ENCODE results near the gene CUX1. TPM values are rescaled to one million over a fixed set of nuclear protein-coding genes. Genes with fewer than 3 reads are reported as not detected.
A peak's percentile ranks its signal among the peaks of the same experiment; 100 is the strongest.
"Not testable (repeated sequence)": the region's sequence is repeated elsewhere in the genome, so short reads cannot be mapped to it uniquely, and the experiment has no call there.

CUX1 gene
- total RNA-seq, 8 experiments from 2014 or later: 9.2 to 52.7 (median 24.2) TPM

DNA sequence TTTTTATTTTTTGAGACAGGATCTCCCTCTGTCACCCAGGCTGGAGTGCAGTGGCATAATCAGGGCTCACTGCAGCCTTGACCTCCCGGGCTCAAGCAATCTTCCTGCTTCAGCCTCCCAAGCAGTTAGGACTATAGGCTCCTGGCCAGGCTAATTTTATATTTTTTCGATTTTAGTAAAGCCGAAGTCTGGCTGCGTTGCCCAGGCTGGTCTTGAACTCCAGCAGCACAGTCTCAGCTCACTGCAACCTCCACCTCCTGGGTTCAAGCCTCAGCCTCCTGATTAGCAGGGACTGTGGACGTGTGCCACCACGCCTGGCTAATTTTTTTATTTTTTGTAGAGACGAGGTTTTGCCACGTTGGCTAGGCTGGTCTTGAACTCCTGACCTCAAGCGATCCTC lies 225.4 kb downstream of the CUX1 start:
- H3K4me3 ChIP-seq; ATAC-seq (replicated peaks in 6 of 8); in situ Hi-C loops (cut with MboI; ENCODE audit: low pct_unique_long_range_greater_than_20kb in 2 of 9, low sequenced_read_pairs in 9 of 9, unreplicated experiment in 9 of 9); H3K27ac ChIP-seq: not testable (repeated sequence)
- WGBS, 10 experiments: 87 to 100% (median 93%) methylated on average over 1 to 9 of the region's 9 CpGs; no CpG with 5 or more reads in 5 of the 10 experiments
- peaks cover 9 to 17% of the 10 kb centered on the region in 2 donors for H3K4me1 ChIP-seq (replicated peaks in 1 of 2)

DNA sequence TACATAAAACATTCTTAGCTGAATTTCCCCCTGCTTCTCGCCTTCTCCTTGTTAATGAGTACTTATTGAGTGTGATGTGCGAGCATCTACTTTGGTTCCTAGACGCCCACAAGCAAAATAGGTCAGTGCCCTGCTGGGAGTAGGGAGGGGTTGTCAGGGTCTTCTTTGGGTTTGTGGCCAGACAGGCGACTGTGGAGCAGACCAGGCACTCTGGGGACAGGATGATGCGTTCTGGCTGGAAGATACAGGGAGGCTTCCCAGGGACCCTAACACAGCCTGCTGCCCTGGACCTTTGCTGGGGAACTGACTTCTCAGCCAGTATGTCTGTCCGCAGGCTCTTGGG lies 227.2 kb downstream of the CUX1 start:
- Histone ChIP-seq H3K4me3 (no peak overlapping the region), H3K4me1 (replicated peaks in 1 of 2) (peaks cover 9 to 17% of the 10 kb centered on the region in 2 donors), H3K27ac (peak overlapping the region; percentile 43 to 68)
- ATAC-seq (replicated peaks in 6 of 8): no peak
- 0 to 100% (median 77%) methylated on average over 1 to 3 of the region's 6 CpGs; no CpG with 5 or more reads in 3 of the 10 experiments for WGBS, 10 experiments
- in situ Hi-C loops (cut with MboI; ENCODE audit: low pct_unique_long_range_greater_than_20kb in 2 of 9, low sequenced_read_pairs in 9 of 9, unreplicated experiment in 9 of 9): no loop called here

DNA sequence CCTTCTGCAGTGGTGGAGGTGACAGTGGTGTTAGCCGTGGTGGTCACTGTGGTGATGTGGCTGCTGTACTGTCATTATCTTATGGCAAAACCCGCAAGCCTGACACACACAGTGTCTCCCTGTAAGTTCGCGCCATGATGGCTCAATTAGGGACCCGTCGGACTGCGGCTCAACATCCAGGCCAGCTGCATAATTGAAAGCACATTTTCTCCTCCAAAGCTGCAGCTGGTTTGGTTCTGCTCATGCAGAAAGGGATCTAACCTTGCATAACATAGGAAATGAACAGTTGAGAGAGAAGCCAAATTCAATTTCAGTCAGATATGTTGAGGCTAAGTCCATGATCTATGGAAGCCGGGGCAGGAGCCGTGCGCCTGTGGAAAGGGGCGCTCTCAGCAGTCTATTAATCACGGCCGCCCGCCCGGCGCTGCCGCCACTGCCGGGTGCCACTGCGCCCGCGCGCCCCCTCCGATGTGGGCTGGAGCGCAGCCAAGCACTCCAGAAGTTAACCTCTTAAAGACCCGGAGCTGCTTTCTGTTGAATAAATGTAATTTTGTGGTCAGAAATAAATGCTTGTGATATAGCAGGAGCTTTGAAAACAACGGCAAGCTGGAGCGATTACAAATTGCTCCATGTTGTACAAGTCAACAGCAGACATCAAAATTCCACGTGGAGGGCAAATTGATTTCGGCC lies 227.7 kb downstream of the CUX1 start:
- peak; percentile 95 to 99 (median 96) for ATAC-seq (replicated peaks in 6 of 8)
- peak overlapping the region in 1 of 5 donors; percentile 11 for H3K4me3 ChIP-seq
- in situ Hi-C loops (cut with MboI; ENCODE audit: low pct_unique_long_range_greater_than_20kb in 2 of 9, low sequenced_read_pairs in 9 of 9, unreplicated experiment in 9 of 9): no loop called here
- peak overlapping the region; percentile 43 to 68 for H3K27ac ChIP-seq
- peaks cover 9 to 17% of the 10 kb centered on the region in 2 donors for H3K4me1 ChIP-seq (replicated peaks in 1 of 2)
- WGBS, 10 experiments: 0 to 71% (median 47%) methylated on average over 3 to 20 of the region's 29 CpGs; no CpG with 5 or more reads in 1 of the 10 experiments

DNA sequence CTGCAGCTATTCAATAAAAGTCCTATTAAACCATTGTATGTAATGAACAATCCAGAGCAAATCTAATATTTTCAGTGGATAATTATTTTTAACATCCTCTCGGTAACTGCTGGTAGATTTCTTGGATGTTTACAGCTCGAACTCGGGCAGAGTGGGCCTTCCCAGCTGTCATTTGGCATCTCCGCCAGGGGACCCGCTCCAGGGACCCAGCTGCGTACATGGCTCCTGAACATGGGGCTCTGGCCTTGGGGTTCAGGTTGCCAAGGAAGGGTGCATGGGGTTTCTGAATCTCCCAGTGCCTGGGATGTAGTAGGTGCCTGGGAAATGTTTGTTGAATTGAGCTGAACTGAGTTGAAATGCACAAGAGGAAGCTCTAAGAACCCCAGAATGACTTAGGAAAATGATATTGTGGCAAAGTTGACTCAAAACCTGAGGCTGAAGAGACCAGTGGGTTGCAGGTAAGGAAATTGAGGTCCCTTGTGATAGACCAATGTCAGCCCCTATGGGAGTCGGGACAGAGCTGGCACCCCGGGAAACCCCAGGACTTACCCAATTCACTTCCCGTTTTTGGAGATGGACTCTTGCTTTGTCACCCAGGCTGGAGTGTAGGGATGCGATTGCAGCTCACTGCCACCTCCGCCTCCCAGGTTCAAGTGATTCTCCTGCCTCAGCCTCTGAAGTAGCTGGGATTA lies 228.4 kb downstream of the CUX1 start:
- no peak overlapping the region for H3K4me3 ChIP-seq
- peaks cover 9 to 17% of the 10 kb centered on the region in 2 donors for H3K4me1 ChIP-seq (replicated peaks in 1 of 2)
- in situ Hi-C loops (cut with MboI; ENCODE audit: low pct_unique_long_range_greater_than_20kb in 2 of 9, low sequenced_read_pairs in 9 of 9, unreplicated experiment in 9 of 9): no loop called here
- 71 to 100% (median 89%) methylated on average over 1 to 11 of the region's 11 CpGs; no CpG with 5 or more reads in 3 of the 10 experiments for whole genome bisulfite sequencing, 10 experiments
- no peak overlapping the region for H3K27ac ChIP-seq
- ATAC-seq (replicated peaks in 6 of 8): no peak

DNA sequence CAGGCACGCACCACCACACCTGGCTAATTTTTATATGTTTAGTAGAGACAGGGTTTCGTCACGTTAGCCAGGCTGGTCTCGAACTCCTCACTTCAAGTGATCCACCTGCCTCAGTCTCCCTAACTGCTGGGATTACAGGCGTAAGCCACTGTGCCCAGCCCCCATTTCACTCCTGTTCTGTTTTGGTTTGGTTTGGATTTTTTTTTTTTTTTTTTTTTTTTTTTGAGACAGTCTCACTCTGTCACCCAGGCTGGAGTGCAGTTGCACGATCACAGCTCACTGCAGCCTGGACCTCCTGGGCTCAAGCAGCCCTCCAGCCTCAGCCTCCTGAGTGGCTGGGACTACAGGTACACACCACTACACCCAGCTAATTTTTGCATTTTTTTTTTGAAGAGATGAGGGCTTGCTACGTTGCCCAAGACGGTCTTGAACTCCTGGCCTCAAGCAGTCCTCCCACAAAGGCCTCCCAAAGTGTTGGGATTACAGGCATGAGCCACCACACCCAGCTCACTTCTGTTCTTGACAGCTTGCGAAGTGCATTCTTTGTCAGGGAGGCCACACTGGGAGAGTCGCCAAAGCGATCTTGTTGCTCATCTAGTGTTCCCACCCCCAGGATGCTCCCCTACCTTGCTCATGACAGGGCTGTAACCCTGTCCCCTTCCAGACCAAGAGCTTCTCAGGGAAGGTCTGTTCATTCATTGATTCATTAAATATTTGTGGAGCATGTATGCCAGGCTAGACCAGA lies 229.1 kb downstream of the CUX1 start:
- WGBS, 10 experiments: 42 to 100% (median 94%) methylated on average over 1 to 7 of the region's 11 CpGs; no CpG with 5 or more reads in 4 of the 10 experiments
- Histone ChIP-seq H3K4me1 (replicated peaks in 1 of 2) (peaks cover 9 to 17% of the 10 kb centered on the region in 2 donors), H3K4me3 (no peak overlapping the region), H3K27ac (no peak overlapping the region)
- no peak for ATAC-seq (replicated peaks in 6 of 8)
- in situ Hi-C loops (cut with MboI; ENCODE audit: low pct_unique_long_range_greater_than_20kb in 2 of 9, low sequenced_read_pairs in 9 of 9, unreplicated experiment in 9 of 9): no loop called here

DNA sequence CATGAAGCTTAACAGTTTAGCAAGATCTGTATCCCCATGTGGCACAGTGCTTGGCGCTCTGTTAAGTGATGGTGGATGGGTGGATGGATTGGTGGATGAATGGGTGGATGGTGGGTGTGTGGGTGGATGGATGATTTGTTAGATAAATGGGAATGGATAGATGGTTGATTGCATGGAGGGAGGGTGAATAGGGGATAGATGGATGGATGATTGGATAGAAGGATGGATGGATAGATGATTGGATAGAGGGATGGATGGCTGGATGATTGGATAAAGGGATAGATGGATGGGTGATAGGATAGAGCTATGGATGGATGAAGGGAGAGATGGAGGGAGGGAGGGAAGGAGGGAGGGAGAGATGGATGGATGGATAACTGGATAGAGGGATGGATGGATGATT lies 229.7 kb downstream of the CUX1 start:
- Histone ChIP-seq H3K4me1 (replicated peaks in 1 of 2) (peaks cover 9 to 17% of the 10 kb centered on the region in 2 donors), H3K4me3 (no peak overlapping the region), H3K27ac (no peak overlapping the region)
- WGBS, 10 experiments: 80 to 100% (median 100%) methylated on average over 1 of the region's 1 CpG; no CpG with 5 or more reads in 3 of the 10 experiments
- ATAC-seq (replicated peaks in 6 of 8): no peak
- in situ Hi-C loops (cut with MboI; ENCODE audit: low pct_unique_long_range_greater_than_20kb in 2 of 9, low sequenced_read_pairs in 9 of 9, unreplicated experiment in 9 of 9): no loop called here

DNA sequence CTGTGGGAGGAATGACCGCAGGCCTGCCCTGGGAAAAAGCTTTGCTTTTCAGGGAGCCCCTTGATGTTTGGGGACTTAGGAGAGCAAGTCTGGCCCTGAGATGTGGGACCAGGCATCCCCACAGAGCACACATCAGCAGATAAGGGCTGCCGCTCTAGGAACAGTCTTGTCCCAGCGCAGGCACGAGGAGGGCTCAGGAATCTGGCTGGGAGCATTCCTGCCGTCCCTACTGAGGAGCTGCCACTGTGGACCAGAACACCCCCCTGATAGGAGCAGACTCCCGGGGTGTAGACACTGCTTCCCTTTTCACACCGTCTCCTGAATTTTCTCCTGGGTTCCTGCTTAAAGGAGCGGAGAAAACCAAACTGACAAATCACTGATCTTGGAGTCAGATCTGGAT lies 232.3 kb downstream of the CUX1 start:
- ATAC-seq (replicated peaks in 6 of 8): no peak
- in situ Hi-C loops (cut with MboI; ENCODE audit: low pct_unique_long_range_greater_than_20kb in 2 of 9, low sequenced_read_pairs in 9 of 9, unreplicated experiment in 9 of 9): no loop called here
- WGBS, 10 experiments: 93 to 100% (median 96%) methylated on average over 1 to 6 of the region's 8 CpGs; no CpG with 5 or more reads in 5 of the 10 experiments

DNA sequence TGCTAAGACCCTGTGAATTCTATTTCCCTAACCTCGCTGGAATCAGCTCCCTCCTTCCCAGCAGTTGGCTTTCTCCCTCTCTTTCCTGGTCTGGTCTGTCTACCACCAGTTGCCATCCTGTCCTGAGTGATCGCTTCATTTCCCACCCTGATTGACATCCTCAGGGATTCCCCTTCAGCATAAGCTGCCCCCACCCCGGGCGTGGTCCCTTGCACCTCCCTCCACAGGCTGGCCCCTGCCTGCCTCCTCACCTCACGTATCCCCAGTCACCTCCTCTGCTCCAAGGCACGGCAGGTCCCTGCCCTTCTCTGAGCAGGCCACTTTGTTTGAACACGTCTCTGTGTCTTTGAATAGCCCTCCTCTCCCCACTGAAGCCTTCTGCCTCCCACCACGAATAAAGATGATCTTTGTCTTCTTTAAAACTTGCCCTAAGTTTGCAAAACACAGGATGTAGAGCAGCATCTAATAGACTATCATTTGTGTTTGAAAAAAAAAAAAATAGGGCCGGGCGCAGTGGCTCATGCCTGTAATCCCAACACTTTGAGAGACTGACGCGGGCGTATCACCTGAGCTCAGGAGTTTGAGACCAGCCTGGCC lies 233.5 kb downstream of the CUX1 start:
- no peak for ATAC-seq (replicated peaks in 6 of 8)
- WGBS, 10 experiments: 20 to 100% (median 84%) methylated on average over 1 to 6 of the region's 13 CpGs; no CpG with 5 or more reads in 3 of the 10 experiments
- no peak overlapping the region for H3K27ac ChIP-seq

More for the DNA sequence above, 232.3 kb downstream of the CUX1 start:
- Histone ChIP-seq H3K27ac (no peak overlapping the region), H3K4me1 (replicated peaks in 1 of 2) (peaks cover 6 to 11% of the 10 kb centered on the region in 2 donors), H3K4me3 (no peak overlapping the region)

DNA sequence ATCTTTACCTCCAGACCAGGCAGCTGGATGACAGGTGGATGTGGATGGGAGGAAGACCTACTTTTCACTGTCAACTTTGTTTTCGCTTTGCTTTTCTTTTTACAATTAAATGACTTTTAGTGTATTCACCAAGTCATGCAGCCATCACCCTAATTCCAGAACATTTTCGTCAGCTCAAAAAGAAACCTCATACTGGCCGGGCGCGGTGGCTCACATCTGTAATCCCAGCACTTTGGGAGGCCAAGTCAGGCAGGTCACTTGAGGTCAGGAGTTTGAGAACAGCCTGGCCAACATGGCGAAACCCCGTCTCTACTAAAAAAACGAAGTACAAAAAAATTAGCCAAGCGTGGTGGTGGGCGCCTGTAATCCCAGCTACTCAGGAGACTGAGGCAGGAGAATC lies 234.3 kb downstream of the CUX1 start:
- in situ Hi-C loops (cut with MboI; ENCODE audit: low pct_unique_long_range_greater_than_20kb in 2 of 9, low sequenced_read_pairs in 9 of 9, unreplicated experiment in 9 of 9); ATAC-seq (replicated peaks in 6 of 8); H3K4me1 ChIP-seq (replicated peaks in 1 of 2); H3K27ac ChIP-seq; H3K4me3 ChIP-seq: not testable (repeated sequence)
- WGBS, 10 experiments: 85 to 100% (median 97%) methylated on average over 1 to 8 of the region's 10 CpGs; no CpG with 5 or more reads in 4 of the 10 experiments

More for the DNA sequence above, 233.5 kb downstream of the CUX1 start:
- Histone ChIP-seq H3K4me3 (no peak overlapping the region), H3K4me1 (replicated peaks in 1 of 2) (peaks cover 0 to 2% of the 10 kb centered on the region in 2 donors)
- in situ Hi-C loops (cut with MboI; ENCODE audit: low pct_unique_long_range_greater_than_20kb in 2 of 9, low sequenced_read_pairs in 9 of 9, unreplicated experiment in 9 of 9): no loop called here

DNA sequence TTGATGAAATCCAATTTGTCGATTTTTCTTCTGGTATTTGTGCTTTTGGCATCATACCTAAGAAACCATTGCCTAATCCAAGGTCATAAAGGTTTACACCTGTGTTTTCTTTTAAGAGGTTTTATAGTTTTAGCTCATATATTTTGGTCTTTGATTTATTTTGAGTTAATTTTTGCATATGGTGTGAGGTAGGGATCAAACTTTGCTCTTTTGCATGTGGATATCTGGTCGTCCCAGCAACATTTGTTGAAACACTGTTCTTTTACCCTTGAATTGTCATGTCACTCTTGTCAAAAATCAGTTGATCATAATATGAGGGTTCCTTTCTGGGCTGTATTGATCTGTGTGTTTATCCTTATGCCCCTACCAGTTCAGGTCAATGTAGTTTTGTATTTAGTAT lies 236.7 kb downstream of the CUX1 start:
- H3K27ac ChIP-seq: no peak overlapping the region
- no peak overlapping the region for H3K4me3 ChIP-seq
- H3K4me1 ChIP-seq (replicated peaks in 1 of 2): no peaks in the 10 kb centered on the region
- ATAC-seq (replicated peaks in 6 of 8): no peak
- WGBS, 10 experiments: 86 to 100% (median 100%) methylated on average over 1 to 2 of the region's 2 CpGs
- in situ Hi-C loops (cut with MboI; ENCODE audit: low pct_unique_long_range_greater_than_20kb in 2 of 9, low sequenced_read_pairs in 9 of 9, unreplicated experiment in 9 of 9): no loop called here

DNA sequence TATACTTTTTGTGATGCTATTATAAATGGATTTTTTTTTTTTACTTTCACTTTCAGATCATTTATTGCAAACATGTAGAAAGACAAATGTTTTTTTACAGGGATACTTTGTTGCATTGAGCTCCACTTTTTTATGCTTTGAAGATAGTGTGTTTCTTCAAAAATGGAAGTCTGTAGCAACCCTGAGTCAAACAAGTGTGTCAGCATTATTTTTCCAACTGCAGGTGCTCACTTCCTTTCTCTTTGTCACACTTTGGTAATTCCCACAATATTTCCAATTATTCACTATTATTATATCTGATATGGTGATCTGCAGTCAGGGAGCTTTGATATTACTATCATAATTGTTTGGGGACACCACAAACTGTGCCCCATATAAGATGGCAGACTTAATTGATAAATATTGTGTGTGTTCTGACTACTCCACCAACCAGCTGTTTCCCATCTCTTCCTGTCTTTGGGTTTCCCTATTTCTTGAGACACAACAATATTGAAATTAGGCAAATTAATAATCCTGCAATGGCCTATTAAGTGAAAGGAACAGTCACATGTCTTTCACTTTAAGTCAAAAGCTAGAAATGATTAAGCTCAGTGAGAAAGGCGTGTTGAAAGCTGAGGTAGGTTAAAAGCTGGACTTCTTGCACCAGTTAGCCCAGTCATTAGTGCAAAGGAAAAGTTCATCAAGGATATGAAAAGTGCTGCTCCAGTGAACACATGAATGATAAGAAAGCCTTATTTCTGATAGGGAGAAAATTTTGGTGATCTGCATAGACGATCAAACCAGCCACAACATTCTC lies 238.0 kb downstream of the CUX1 start:
- Histone ChIP-seq H3K4me1 (replicated peaks in 1 of 2) (no peaks in the 10 kb centered on the region), H3K4me3 (no peak overlapping the region), H3K27ac (no peak overlapping the region)
- 80 to 100% (median 96%) methylated on average over 1 to 2 of the region's 2 CpGs; no CpG with 5 or more reads in 2 of the 10 experiments for WGBS, 10 experiments
- ATAC-seq (replicated peaks in 6 of 8): no peak
- in situ Hi-C loops (cut with MboI; ENCODE audit: low pct_unique_long_range_greater_than_20kb in 2 of 9, low sequenced_read_pairs in 9 of 9, unreplicated experiment in 9 of 9): no loop called here

DNA sequence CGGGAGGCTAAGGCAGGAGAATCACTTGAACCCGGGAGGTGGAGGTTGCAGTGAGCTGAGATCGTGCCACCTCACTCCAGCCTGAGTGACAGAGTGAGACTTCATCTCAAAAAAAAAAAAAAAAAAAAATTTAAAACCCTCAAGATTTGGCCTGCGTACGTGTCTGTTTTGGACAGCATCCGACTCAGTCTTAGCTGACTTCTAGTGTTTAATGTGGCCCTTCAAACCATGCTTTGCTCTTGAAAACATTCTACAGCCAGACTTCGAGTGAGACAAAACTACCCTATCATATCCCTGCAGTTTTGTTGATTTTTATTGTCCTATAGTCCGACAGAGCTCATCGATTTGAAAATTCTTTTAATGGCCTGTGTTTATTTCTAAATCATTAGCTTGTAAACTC lies 242.1 kb downstream of the CUX1 start:
- WGBS, 10 experiments: 91 to 100% (median 96%) methylated on average over 3 to 7 of the region's 9 CpGs; no CpG with 5 or more reads in 2 of the 10 experiments
- ATAC-seq (replicated peaks in 6 of 8): no peak
- H3K4me1 ChIP-seq (replicated peaks in 1 of 2): peaks cover 0 to 8% of the 10 kb centered on the region in 2 donors
- in situ Hi-C loops (cut with MboI; ENCODE audit: low pct_unique_long_range_greater_than_20kb in 2 of 9, low sequenced_read_pairs in 9 of 9, unreplicated experiment in 9 of 9): no loop called here
- no peak overlapping the region for H3K27ac ChIP-seq
- H3K4me3 ChIP-seq: no peak overlapping the region

Data from motor neuron (in vitro differentiated cells).